Subcutaneous preadipocyte (primary cell): ENCODE measurements around the gene CELF6. TPM values are rescaled to one million over a fixed set of nuclear protein-coding genes. Genes with fewer than 3 reads are reported as not detected.

Experiments used
- total RNA-seq: library from RNA; depleted of rRNA; stranded (reverse); fragments of >200 nt; gene quantifications from 2 replicates; pipeline ENCODE4 v1.2.3, GENCODE V29; 2012

CELF6 gene
- total RNA-seq, result not detected in 2 replicates

DNA sequence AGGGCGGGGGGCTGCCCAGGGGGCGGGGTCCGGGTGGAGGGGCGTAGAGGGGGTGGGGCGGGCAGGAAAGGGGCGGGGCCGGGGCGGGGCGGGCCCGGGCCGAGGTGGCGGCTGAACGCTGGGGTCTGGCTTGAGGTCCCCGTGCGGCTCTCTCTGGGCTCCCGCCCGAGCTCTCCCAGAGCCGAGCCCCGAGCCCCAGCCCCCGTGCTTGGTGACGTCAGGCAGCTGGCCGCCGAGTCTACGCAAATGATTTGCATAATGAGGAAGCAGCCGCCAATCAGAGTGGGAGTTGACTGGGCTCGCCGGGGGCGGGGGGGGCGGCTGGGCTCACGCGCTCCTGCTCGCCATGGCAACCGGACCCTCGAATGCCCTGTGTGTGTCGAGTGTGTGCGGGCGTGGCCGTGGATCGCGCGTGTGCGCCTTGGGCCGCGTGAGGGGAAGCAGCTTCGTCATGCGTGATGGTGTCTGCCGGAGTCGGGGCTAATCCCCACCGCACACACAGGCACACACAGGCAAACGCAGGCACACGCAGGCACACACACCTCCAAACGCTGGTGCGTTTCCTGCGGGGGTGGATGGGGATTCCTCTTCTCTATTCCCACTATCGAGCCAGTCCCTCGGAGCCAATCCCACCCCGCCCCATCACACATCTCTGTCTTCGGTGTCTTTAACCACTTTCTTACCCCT, at the start of gene CELF6:
CELF6 (minus strand) TSS at position 173 of the 687 bp plus-strand sequence. CDS start 283 bp downstream, outside the sequence.

DNA sequence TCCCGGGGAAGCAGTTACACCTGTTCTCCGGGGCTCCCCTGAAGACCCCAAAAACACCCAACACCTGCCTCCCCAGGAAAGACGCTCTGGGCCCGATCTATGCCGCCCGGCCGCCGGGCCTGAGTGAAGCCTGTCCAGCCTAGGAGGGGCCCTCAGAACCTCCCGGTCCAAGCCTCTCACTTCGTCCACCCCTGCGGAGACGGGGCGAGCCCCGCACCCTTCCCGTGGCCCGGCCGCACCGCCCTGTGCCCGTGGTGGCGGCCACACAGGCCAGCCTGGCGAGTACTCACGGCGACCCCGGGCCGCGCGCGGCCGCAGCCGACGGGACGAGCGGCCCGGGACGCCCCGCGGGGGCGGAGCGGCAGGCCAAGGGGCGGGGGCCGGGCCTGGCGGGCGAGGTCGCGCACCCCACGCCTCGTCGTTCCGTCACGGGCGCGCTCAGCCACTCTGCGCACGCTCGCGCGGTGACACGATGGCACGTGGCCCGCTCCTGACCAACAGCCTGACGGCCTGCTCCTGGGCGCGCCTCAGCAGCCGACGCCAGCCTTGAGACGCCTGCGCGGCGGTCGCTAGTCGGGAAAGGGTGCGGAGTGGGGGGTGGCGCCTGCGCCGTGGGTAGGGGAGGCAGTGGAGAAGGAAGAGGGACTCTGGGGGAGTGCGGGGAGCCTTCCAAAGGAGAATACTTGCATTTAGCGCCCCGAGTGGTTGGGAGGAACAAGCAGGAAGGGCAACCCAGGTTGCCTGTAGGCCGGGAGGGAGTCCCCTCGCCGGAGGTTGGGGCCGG, 47.6 kb downstream of the CELF6 start, which contains the start of gene PARP6:
PARP6 (minus strand) TSS at position 342 of the 784 bp plus-strand sequence. CDS start 5,077 bp downstream, outside the sequence.

Other genes with a start within 250 kb of the CELF6 start
- 40.8 and 53.2 TPM in 2 replicates for gene MYO9A, start 202.0 kb downstream of the CELF6 start, total RNA-seq
- gene SENP8, start 201.8 kb downstream of the CELF6 start, total RNA-seq, result 1.8 and 2.9 TPM in 2 replicates
- gene GRAMD2A, start 122.4 kb downstream of the CELF6 start, total RNA-seq, result under 0.01 TPM in 1 of 2 replicates, not detected in the other
- 1,595 and 1,647 TPM in 2 replicates for gene PKM, start 89.0 kb downstream of the CELF6 start, total RNA-seq
- 19.8 and 21.5 TPM in 2 replicates for gene PARP6, start 47.6 kb downstream of the CELF6 start, total RNA-seq
- 39.7 and 56.2 TPM in 2 replicates for gene HEXA, start 55.9 kb upstream of the CELF6 start, total RNA-seq
- gene TMEM202, start 78.1 kb upstream of the CELF6 start, total RNA-seq, result not detected in 2 replicates
- 22.0 and 24.0 TPM in 2 replicates for gene ARIH1, start 154.2 kb upstream of the CELF6 start, total RNA-seq